OCI-LY3 (cell line): ENCODE results near the gene SRGAP1.
"Not testable (repeated sequence)": the region's sequence is repeated elsewhere in the genome, so short reads cannot be mapped to it uniquely, and the experiment has no call there.

Experiments used
- H2AFZ ChIP-seq: fragments of 200-600, 300-600 bp; shearing (Covaris generic); 2 replicates; pipeline ENCODE4 v1.6.0; 2014; ENCODE audit warnings: antibody characterized with exemption, low read depth, low read length
- H3K27ac ChIP-seq: fragments of 200-600, 300-600 bp; sonication (generic); 2 replicates; pipeline ENCODE4 v1.5.1; 2014; ENCODE audit warnings: mild to moderate bottlenecking, low read length, moderate library complexity, mixed read lengths
- H3K27me3 ChIP-seq: fragments of 200-600, 300-600 bp; sonication (generic); 2 replicates; pipeline ENCODE4 v1.6.1; 2014; ENCODE audit warnings: low read depth, low read length, mixed read lengths
- H3K36me3 ChIP-seq: fragments of 200-600, 300-600 bp; sonication (generic); replicated peaks from 2 replicates; pipeline ENCODE3; 2014; ENCODE audit warnings: low read depth, low read length, mixed read lengths
- H3K4me1 ChIP-seq: fragments of 300-600, 200-600 bp; sonication (generic); 2 replicates; pipeline ENCODE4 v1.6.1; 2014; ENCODE audit warnings: low read length, mixed read lengths
- H3K4me2 ChIP-seq: fragments of 200-600, 300-600 bp; sonication (generic); 2 replicates; pipeline ENCODE4 v1.6.1; 2014; ENCODE audit warnings: low read length, mixed read lengths
- H3K4me3 ChIP-seq: fragments of 300-600, 200-600 bp; sonication (generic); 2 replicates; pipeline ENCODE4 v1.5.1; 2014; ENCODE audit warnings: antibody characterized with exemption, mild to moderate bottlenecking, low read length, moderate library complexity
- H3K79me2 ChIP-seq: fragments of 300-600, 200-600 bp; shearing (Covaris generic); 2 replicates; pipeline ENCODE4 v1.6.1; 2014; ENCODE audit warnings: mild to moderate bottlenecking, low read length, mixed read lengths
- H3K9ac ChIP-seq: fragments of 300-600, 200-600 bp; shearing (Covaris generic); 2 replicates; pipeline ENCODE4 v1.6.0; 2014; ENCODE audit warnings: mild to moderate bottlenecking, low read length, moderate library complexity
- H3K9me3 ChIP-seq: fragments of 200-600, 300-600 bp; shearing (Covaris generic); 2 replicates; pipeline ENCODE4 v1.6.1; 2014; ENCODE audit warnings: low read length, mixed read lengths; ENCODE audit not compliant: insufficient read depth
- H4K20me1 ChIP-seq: fragments of 200-600, 300-600 bp; sonication (generic); 2 replicates; pipeline ENCODE4 v1.6.1; 2016; ENCODE audit warnings: low read length, mixed read lengths; ENCODE audit not compliant: insufficient read depth
- CTCF ChIP-seq: fragments of 200-600, 300-600 bp; sonication (generic); IDR thresholded peaks from 2 replicates; pipeline ENCODE4 v1.5.1; 2014; ENCODE audit warnings: antibody characterized with exemption, low read length, low read depth
- EZH2phosphoT487 ChIP-seq: fragments of 200-600 bp; shearing (Covaris generic); IDR thresholded peaks from 2 replicates; pipeline ENCODE4 v1.6.1; 2018; ENCODE audit warnings: antibody characterized with exemption, mixed run types, low read depth

Gene SRGAP1

GRCh38 chr12:63875703-63876102, 31.2 kb downstream of the SRGAP1 start:
- Histone ChIP-seq H3K4me2 (no peak overlapping the region), H3K27me3 (no peaks in the 10 kb centered on the region), H3K9ac (no peak overlapping the region), H3K4me1 (no peaks in the 10 kb centered on the region), H3K4me3 (no peak overlapping the region), H3K9me3 (no peaks in the 10 kb centered on the region), H3K79me2 (no peaks in the 10 kb centered on the region), H2AFZ (no peak overlapping the region), H3K36me3 (no peaks in the 10 kb centered on the region), H3K27ac (no peak overlapping the region), H4K20me1 (no peaks in the 10 kb centered on the region)
- TF ChIP-seq EZH2phosphoT487 = no peak
- TF ChIP-seq CTCF = no peak

GRCh38 chr12:63876980-63877379, 32.5 kb downstream of the SRGAP1 start:
- Histone ChIP-seq H3K4me2 (no peak overlapping the region), H4K20me1 (no peaks in the 10 kb centered on the region), H3K9ac (no peak overlapping the region), H3K36me3 (no peaks in the 10 kb centered on the region), H3K9me3 (no peaks in the 10 kb centered on the region), H3K27me3 (no peaks in the 10 kb centered on the region), H2AFZ (no peak overlapping the region), H3K27ac (no peak overlapping the region), H3K4me3 (no peak overlapping the region), H3K4me1 (no peaks in the 10 kb centered on the region), H3K79me2 (no peaks in the 10 kb centered on the region)
- no peak for TF ChIP-seq EZH2phosphoT487

- Histone ChIP-seq H3K9me3 (no peaks in the 10 kb centered on the region), H3K27me3 (no peaks in the 10 kb centered on the region), H3K27ac (no peak overlapping the region), H3K36me3 (no peaks in the 10 kb centered on the region), H3K4me2 (no peak overlapping the region), H2AFZ (no peak overlapping the region), H3K4me3 (no peak overlapping the region), H3K79me2 (no peaks in the 10 kb centered on the region), H4K20me1 (no peaks in the 10 kb centered on the region), H3K4me1 (no peaks in the 10 kb centered on the region), H3K9ac (no peak overlapping the region)
- no peak for TF ChIP-seq EZH2phosphoT487
- TF ChIP-seq CTCF = no peak
These were observed 33.2 kb downstream of the SRGAP1 start for GRCh38 chr12:63877693-63878092.

GRCh38 chr12:63880235-63880634, 35.7 kb downstream of the SRGAP1 start:
- not testable (repeated sequence) for H3K27me3 ChIP-seq, H3K4me3 ChIP-seq, H4K20me1 ChIP-seq, H3K4me2 ChIP-seq, H3K36me3 ChIP-seq, H3K4me1 ChIP-seq, H3K79me2 ChIP-seq, H3K9me3 ChIP-seq, H3K27ac ChIP-seq, H3K9ac ChIP-seq, H2AFZ ChIP-seq

- Histone ChIP-seq H3K27ac (no peak overlapping the region), H3K36me3 (no peaks in the 10 kb centered on the region), H3K9ac (no peak overlapping the region), H3K4me3 (no peak overlapping the region), H4K20me1 (no peaks in the 10 kb centered on the region), H3K4me2 (no peak overlapping the region), H3K79me2 (no peaks in the 10 kb centered on the region), H3K4me1 (no peaks in the 10 kb centered on the region), H3K27me3 (no peaks in the 10 kb centered on the region), H2AFZ (no peak overlapping the region), H3K9me3 (no peaks in the 10 kb centered on the region)
- TF ChIP-seq EZH2phosphoT487 (no peak), CTCF (no peak)
These were observed 36.3 kb downstream of the SRGAP1 start for GRCh38 chr12:63880742-63881263.
